ENCODE measurements around the gene PIAS2.

DNA sequence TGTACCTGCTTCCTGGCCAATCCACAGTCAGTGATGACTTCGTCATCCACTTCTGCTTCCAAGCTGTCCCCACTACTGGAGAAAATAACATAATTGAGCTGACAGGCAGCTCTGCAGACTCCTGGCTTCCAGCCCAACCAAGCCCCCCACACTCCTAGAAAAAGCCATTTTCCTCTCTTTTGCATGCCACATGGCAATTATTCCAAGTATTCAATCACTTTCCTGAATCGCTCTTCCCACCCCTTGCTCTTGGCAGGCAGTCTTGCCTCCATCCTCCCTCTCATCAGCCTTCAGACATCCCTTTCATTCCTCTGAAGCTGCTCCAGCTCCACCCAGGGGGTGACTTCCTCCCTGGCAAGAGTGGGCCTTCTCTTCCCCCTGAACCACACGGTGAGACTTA lies 146.2 kb downstream of the PIAS2 start:
- TF ChIP-seq EP300 (IDR thresholded peaks at IDR 0.05; ENCODE audit: low read depth) (no peak), POLR2A (IDR thresholded peaks at IDR 0.05) (no peak)
